Muscle of leg (tissue), 11 donors: ENCODE results near the gene PRKCZ. TPM values are rescaled to one million over a fixed set of nuclear protein-coding genes. Genes with fewer than 3 reads are reported as not detected.

Source experiments
- DNase-seq: peaks from one replicate; pipeline ENCODE4 v3.0.0; 2013
- H3K27ac ChIP-seq: one replicate; pipeline ENCODE4 v1.5.1; 2013; ENCODE audit warnings: mild to moderate bottlenecking, low read length, control low read depth
- H3K27me3 ChIP-seq: one replicate; pipeline ENCODE4 v1.6.1; 2013; ENCODE audit warnings: low read length; ENCODE audit not compliant: control insufficient read depth, insufficient read depth
- H3K36me3 ChIP-seq: one replicate; pipeline ENCODE4 v1.6.1; 2013; ENCODE audit warnings: low read length; ENCODE audit not compliant: control insufficient read depth, insufficient read depth
- H3K4me1 ChIP-seq: one replicate; pipeline ENCODE4 v1.6.1; 2013; ENCODE audit warnings: low read length; ENCODE audit not compliant: control insufficient read depth, insufficient read depth
- H3K4me3 ChIP-seq: one replicate; pipeline ENCODE4 v1.5.1; 2013; ENCODE audit warnings: low read length, control low read depth
- H3K9me3 ChIP-seq: replicated peaks from 2 replicates; pipeline ENCODE4 v1.6.1; 2013; ENCODE audit warnings: low read depth, low read length; ENCODE audit not compliant: control insufficient read depth
- WGBS: methylation state at CpG from one replicate; pipeline ENCODE4 v1.1.5; 2013; ENCODE audit warnings: missing lambda C conversion rate; ENCODE audit not compliant: insufficient coverage; 5-methylcytosine and 5-hydroxymethylcytosine counted together
- polyA plus RNA-seq, 8 donors: library from polyadenylated mRNA; unstranded; fragments of 120-200 nt; gene quantifications; one replicate each; pipeline versions ENCODE4 v1.2.1 to v1.2.3, GENCODE V29; 2013; ENCODE audit warnings: inconsistent platforms in 1 of 8, low replicate concordance in 1 of 8; ENCODE audit not compliant: insufficient read length in 8 of 8, insufficient read depth in 1 of 8
- total RNA-seq: library from RNA; stranded (reverse); fragments of 120-200 nt; gene quantifications from one replicate; pipeline ENCODE4 v1.2.4, GENCODE V29; 2013

PRKCZ gene
- total and polyA plus RNA-seq, 9 donors = 4.0 to 10.5 (median 5.7) TPM

DNA sequence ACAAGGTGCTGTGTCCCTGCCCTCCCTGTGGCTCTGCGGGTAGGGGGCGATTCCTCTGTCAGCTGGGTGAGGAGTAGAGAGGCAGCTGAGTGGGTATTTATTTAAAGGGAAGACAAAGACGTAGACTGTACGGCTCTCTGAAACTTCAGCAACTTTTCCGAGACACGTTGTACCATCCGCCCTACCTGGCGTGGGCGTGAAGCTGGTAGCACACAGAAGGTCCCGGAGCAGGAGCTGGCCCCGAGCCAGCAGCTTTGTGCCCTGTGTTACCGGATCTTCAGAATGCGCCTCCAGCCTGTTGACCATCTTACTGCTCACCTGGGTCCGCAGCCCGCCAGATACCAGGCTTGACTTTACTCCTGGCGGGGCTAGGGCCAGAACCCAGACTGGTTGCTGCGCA is 34.9 kb downstream of the PRKCZ start:
- Histone ChIP-seq H3K9me3 (no peaks in the 10 kb centered on the region), H3K4me3 (no peak overlapping the region), H3K36me3 (no peaks in the 10 kb centered on the region), H3K4me1 (peaks cover 6% of the 10 kb centered on the region), H3K27ac (no peak overlapping the region), H3K27me3 (peaks cover 22% of the 10 kb centered on the region)
- 87% methylated on average over 16 of the region's 17 CpGs for WGBS
- no peak for DNase-seq

GRCh38 chr1:2086446-2087078 is 36.4 kb downstream of the PRKCZ start:
- WGBS = 90% methylated on average over 24 of the region's 26 CpGs
- DNase-seq = no peak
- Histone ChIP-seq H3K9me3 (no peaks in the 10 kb centered on the region), H3K36me3 (no peaks in the 10 kb centered on the region), H3K27me3 (peaks cover 24% of the 10 kb centered on the region), H3K4me3 (no peak overlapping the region), H3K4me1 (peaks cover 6% of the 10 kb centered on the region), H3K27ac (no peak overlapping the region)

- H3K27me3 ChIP-seq = peaks cover 34% of the 10 kb centered on the region
- WGBS = 44% methylated on average over 19 of the region's 21 CpGs
- H3K27ac ChIP-seq = no peak overlapping the region
- H3K4me1 ChIP-seq = peaks cover 6% of the 10 kb centered on the region
- H3K36me3 ChIP-seq = no peaks in the 10 kb centered on the region
- H3K9me3 ChIP-seq = no peaks in the 10 kb centered on the region
- H3K4me3 ChIP-seq = no peak overlapping the region
- DNase-seq = no peak
Observed at GRCh38 chr1:2087766-2088165, 37.6 kb downstream of the PRKCZ start.

GRCh38 chr1:2088458-2088857 is 38.2 kb downstream of the PRKCZ start:
- no peaks in the 10 kb centered on the region for H3K9me3 ChIP-seq
- peaks cover 6% of the 10 kb centered on the region for H3K4me1 ChIP-seq
- H3K36me3 ChIP-seq = no peaks in the 10 kb centered on the region
- no peak overlapping the region for H3K27ac ChIP-seq
- peak; percentile 16 for DNase-seq
- H3K27me3 ChIP-seq = peaks cover 30% of the 10 kb centered on the region
- WGBS = 36% methylated on average over 14 of the region's 16 CpGs
- no peak overlapping the region for H3K4me3 ChIP-seq

DNA sequence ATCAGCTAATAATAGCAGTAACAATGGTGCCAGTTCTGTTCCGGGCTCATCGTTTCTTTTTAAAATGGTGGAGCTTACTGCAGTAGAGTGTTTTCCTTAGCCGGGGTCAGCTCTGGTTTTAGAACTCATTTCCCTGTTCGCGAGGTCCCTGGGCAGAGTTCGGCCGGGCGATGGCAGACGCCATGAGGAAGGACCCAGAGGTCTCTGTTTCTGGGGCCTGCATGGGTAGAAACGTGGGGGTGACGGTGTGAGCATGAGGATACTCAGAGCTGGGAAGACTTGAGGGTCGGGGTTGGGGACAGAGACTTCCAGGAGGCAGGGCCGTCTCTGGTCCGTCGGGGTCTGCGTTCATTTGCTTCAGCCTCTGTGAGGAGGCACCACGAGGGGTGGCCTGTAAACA is 38.8 kb downstream of the PRKCZ start:
- H3K27me3 ChIP-seq = peaks cover 30% of the 10 kb centered on the region
- H3K36me3 ChIP-seq = no peaks in the 10 kb centered on the region
- DNase-seq = no peak
- 76% methylated on average over 14 of the region's 17 CpGs for WGBS
- H3K4me1 ChIP-seq = peaks cover 6% of the 10 kb centered on the region
- no peak overlapping the region for H3K4me3 ChIP-seq
- no peak overlapping the region for H3K27ac ChIP-seq
- no peaks in the 10 kb centered on the region for H3K9me3 ChIP-seq

GRCh38 chr1:2090216-2090890 is 40.1 kb downstream of the PRKCZ start:
- DNase-seq = no peak
- Histone ChIP-seq H3K27ac (no peak overlapping the region), H3K4me1 (peaks cover 6% of the 10 kb centered on the region), H3K36me3 (no peaks in the 10 kb centered on the region), H3K27me3 (peaks cover 27% of the 10 kb centered on the region), H3K4me3 (no peak overlapping the region), H3K9me3 (no peaks in the 10 kb centered on the region)
- WGBS = 72% methylated on average over 13 of the region's 22 CpGs

- H3K36me3 ChIP-seq = no peaks in the 10 kb centered on the region
- 52% methylated on average over 37 of the region's 48 CpGs for WGBS
- H3K9me3 ChIP-seq = no peaks in the 10 kb centered on the region
- no peak overlapping the region for H3K4me3 ChIP-seq
- H3K27me3 ChIP-seq = peaks cover 20% of the 10 kb centered on the region
- H3K4me1 ChIP-seq = peaks cover 6% of the 10 kb centered on the region
- H3K27ac ChIP-seq = no peak overlapping the region
- no peak for DNase-seq
Observed at GRCh38 chr1:2091611-2092604, 41.7 kb downstream of the PRKCZ start.

- Histone ChIP-seq H3K27ac (no peak overlapping the region), H3K9me3 (peaks cover 6% of the 10 kb centered on the region), H3K4me3 (no peak overlapping the region), H3K27me3 (peaks cover 20% of the 10 kb centered on the region), H3K4me1 (peaks cover 6% of the 10 kb centered on the region), H3K36me3 (no peaks in the 10 kb centered on the region)
- WGBS = 96% methylated on average over 4 of the region's 14 CpGs
- no peak for DNase-seq
Observed at GRCh38 chr1:2093055-2093454, 42.8 kb downstream of the PRKCZ start.

GRCh38 chr1:2093636-2094035 is 43.4 kb downstream of the PRKCZ start:
- no peak for DNase-seq
- WGBS = 81% methylated on average over 26 of the region's 26 CpGs
- peaks cover 6% of the 10 kb centered on the region for H3K9me3 ChIP-seq
- H3K4me3 ChIP-seq = no peak overlapping the region
- peaks cover 18% of the 10 kb centered on the region for H3K27me3 ChIP-seq
- H3K27ac ChIP-seq = no peak overlapping the region
- H3K4me1 ChIP-seq = peaks cover under 1% of the 10 kb centered on the region
- no peaks in the 10 kb centered on the region for H3K36me3 ChIP-seq
